ENCODE data around the gene ADGRG6.
"Not testable (repeated sequence)": the region's sequence is repeated elsewhere in the genome, so short reads cannot be mapped to it uniquely, and the experiment has no call there.

DNA sequence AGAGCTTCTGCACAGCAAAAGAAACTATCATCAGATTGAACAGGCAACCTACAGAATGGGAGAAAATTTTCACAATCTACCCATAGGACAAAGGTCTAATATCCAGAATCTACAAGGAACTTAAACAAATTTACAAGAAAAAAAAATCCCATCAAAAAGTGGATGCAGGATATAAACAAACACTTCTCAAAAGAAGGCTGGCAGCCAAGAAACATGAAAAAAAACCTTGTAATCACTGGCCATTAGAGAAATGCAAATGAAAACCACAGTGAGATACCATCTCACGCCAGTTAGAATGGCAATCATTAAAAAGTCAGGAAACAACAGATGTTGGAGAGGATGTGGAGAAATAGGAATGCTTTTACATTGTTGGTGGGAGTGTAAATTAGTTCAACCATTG is 152.4 kb downstream of the ADGRG6 start:
- TF ChIP-seq, protein P1, sequence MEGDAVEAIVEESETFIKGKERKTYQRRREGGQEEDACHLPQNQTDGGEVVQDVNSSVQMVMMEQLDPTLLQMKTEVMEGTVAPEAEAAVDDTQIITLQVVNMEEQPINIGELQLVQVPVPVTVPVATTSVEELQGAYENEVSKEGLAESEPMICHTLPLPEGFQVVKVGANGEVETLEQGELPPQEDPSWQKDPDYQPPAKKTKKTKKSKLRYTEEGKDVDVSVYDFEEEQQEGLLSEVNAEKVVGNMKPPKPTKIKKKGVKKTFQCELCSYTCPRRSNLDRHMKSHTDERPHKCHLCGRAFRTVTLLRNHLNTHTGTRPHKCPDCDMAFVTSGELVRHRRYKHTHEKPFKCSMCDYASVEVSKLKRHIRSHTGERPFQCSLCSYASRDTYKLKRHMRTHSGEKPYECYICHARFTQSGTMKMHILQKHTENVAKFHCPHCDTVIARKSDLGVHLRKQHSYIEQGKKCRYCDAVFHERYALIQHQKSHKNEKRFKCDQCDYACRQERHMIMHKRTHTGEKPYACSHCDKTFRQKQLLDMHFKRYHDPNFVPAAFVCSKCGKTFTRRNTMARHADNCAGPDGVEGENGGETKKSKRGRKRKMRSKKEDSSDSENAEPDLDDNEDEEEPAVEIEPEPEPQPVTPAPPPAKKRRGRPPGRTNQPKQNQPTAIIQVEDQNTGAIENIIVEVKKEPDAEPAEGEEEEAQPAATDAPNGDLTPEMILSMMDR (conservative IDR thresholded peaks at IDR 0.05 in 1 of 2, IDR thresholded peaks at IDR 0.05 in 1 of 2; ENCODE audit: low read depth in 1 of 2, low read length in 2 of 2) = not testable (repeated sequence)
- TF ChIP-seq EZH2 (IDR thresholded peaks at IDR 0.05; ENCODE audit: low read length, missing control alignments) = not testable (repeated sequence)
